Upper lobe of left lung (tissue), 6 donors: Measurements from ENCODE around the gene ATAT1. TPM values are rescaled to one million over a fixed set of nuclear protein-coding genes. Genes with fewer than 3 reads are reported as not detected.

ENCODE experiments used
- ATAC-seq, 2 donors: fragments of 200-7000 bp; cut with Tn5 transposase; one replicate each; pipeline ENCODE4 v1.9.1; 2022; ENCODE audit warnings: mild to moderate bottlenecking in 2 of 2, moderate library complexity in 2 of 2; ENCODE audit not compliant: low FRiP score in 2 of 2
- DNase-seq, 2 donors: peaks; one replicate each; pipeline ENCODE4 v3.0.0-alpha.2; 2019 to 2020
- H3K27ac ChIP-seq, 4 donors: fragments of 200-600 bp; sonication (generic); one replicate each; pipeline ENCODE4 v1.5.1; 2016 to 2019
- H3K27me3 ChIP-seq, 4 donors: fragments of 200-600 bp; sonication (generic); one replicate each; pipeline ENCODE4 v1.5.1; 2017 to 2019
- H3K36me3 ChIP-seq, 4 donors: fragments of 200-600 bp; sonication (generic); one replicate each; pipeline ENCODE4 v1.5.1; 2016 to 2019
- H3K4me1 ChIP-seq, 4 donors: fragments of 200-600 bp; sonication (generic); one replicate each; pipeline ENCODE4 v1.5.1; 2018 to 2019
- H3K4me3 ChIP-seq, 4 donors: fragments of 200-600 bp; sonication (generic); one replicate each; pipeline ENCODE4 v1.5.1; 2017 to 2019; ENCODE audit warnings: mild to moderate bottlenecking in 2 of 4, moderate library complexity in 1 of 4
- H3K9me3 ChIP-seq, 4 donors: fragments of 200-600 bp; sonication (generic); one replicate each; pipeline ENCODE4 v1.5.1; 2018 to 2019
- CTCF ChIP-seq, 6 experiments: fragments of 450-650 bp in 4 of 6; fragments of 200-600 bp in 2 of 6; sonication (generic) in 2 of 6; IDR thresholded peaks; one replicate each; pipeline ENCODE4 v1.5.1; 2016 to 2019; ENCODE audit warnings: antibody characterized with exemption in 6 of 6
- EP300 ChIP-seq, 4 donors: sonication (generic); formaldehyde crosslinking; IDR thresholded peaks; one replicate each; pipeline ENCODE4 v1.5.1; 2017; ENCODE audit warnings: antibody characterized with exemption in 4 of 4, control low read depth in 2 of 4
- POLR2A ChIP-seq, 4 donors: fragments of 450-650 bp; IDR thresholded peaks; one replicate each; pipeline ENCODE4 v1.5.1; 2016 to 2017; ENCODE audit warnings: antibody characterized with exemption in 4 of 4, mild to moderate bottlenecking in 2 of 4
- POLR2AphosphoS5 ChIP-seq, 2 donors: sonication (generic); formaldehyde crosslinking; IDR thresholded peaks; one replicate each; pipeline ENCODE4 v1.5.1; 2017; ENCODE audit warnings: antibody characterized with exemption in 2 of 2
- WGBS, 2 donors: methylation state at CpG; one replicate each; pipeline ENCODE4 v1.1.5; 2017 to 2018; 5-methylcytosine and 5-hydroxymethylcytosine counted together
- total RNA-seq, 6 donors: library from RNA; depleted of rRNA in 4 of 6; stranded (reverse); fragments of >200 nt in 4 of 6; gene quantifications; one replicate each; pipeline versions ENCODE4 v1.1.0 to v1.2.1, GENCODE V29; 2016 to 2021
- donor health status: DM: no; HTN: no; CAD: no; lungs with moderate emphysema.
- donor health status: DM: no; HTN: yes; CAD: no; lungs with severe emphysema.

The ATAT1 gene
- total RNA-seq, 6 donors from 2014 or later = 3.1 to 36.7 (median 6.2) TPM

GRCh38 chr6:30616811-30617564 is 9.7 kb upstream of the ATAT1 start, which contains the start of gene PPP1R10:
TSS of gene PPP1R10 (minus strand) at chr6:30617243. CDS start at chr6:30609944, 7,299 bp downstream.
- ATAC-seq (peak; percentile 94 to 97), DNase-seq (peak; percentile 96 to 99)
- H3K9me3 ChIP-seq = no peaks in the 10 kb centered on the region
- TF ChIP-seq EP300 (IDR thresholded peaks at IDR 0.05) (peak in 1 of 4 donors; percentile 73), POLR2A (IDR thresholded peaks at IDR 0.05) (peak; percentile 97 to 100 (median 99)), POLR2AphosphoS5 (IDR thresholded peaks at IDR 0.05) (peak; percentile 99 to 100), CTCF (IDR thresholded peaks at IDR 0.05) (no peak)
- H3K36me3 ChIP-seq = peaks cover 12 to 48% (median 27%) of the 10 kb centered on the region in 4 donors
- H3K27me3 ChIP-seq = no peaks in the 10 kb centered on the region
- peaks cover 37 to 45% (median 38%) of the 10 kb centered on the region in 4 donors for H3K4me1 ChIP-seq
- H3K27ac ChIP-seq = peak within 1 kb of the TSS; percentile 95 to 98 (median 96)
- H3K4me3 ChIP-seq = peak within 1 kb of the TSS; percentile 67 to 87 (median 78)
- WGBS, 2 donors = 0% methylated on average over 40 of the region's 40 CpGs

GRCh38 chr6:30617565-30618269 is 9.0 kb upstream of the ATAT1 start, which contains the start of gene MRPS18B:
TSS of gene MRPS18B (plus strand) at chr6:30617840. CDS start at chr6:30617866, 26 bp downstream.
- 0 to 1% methylated on average over 34 of the region's 34 CpGs for WGBS, 2 donors
- H3K4me1 ChIP-seq = peaks cover 30 to 38% (median 31%) of the 10 kb centered on the region in 4 donors

GRCh38 chr6:30618270-30618797 is 8.3 kb upstream of the ATAT1 start:
- TF ChIP-seq EP300 (IDR thresholded peaks at IDR 0.05) = no peak
- TF ChIP-seq CTCF (IDR thresholded peaks at IDR 0.05) = no peak
- no peak for TF ChIP-seq POLR2AphosphoS5 (IDR thresholded peaks at IDR 0.05)
- no peak for TF ChIP-seq POLR2A (IDR thresholded peaks at IDR 0.05)
- 4 to 8% methylated on average over 8 of the region's 8 CpGs for WGBS, 2 donors
- no peak for DNase-seq
- Histone ChIP-seq H3K36me3 (peaks cover 23 to 61% (median 35%) of the 10 kb centered on the region in 4 donors), H3K4me3 (peak overlapping the region; percentile 57 to 87 (median 70)), H3K27me3 (no peaks in the 10 kb centered on the region), H3K4me1 (peaks cover 23 to 31% (median 25%) of the 10 kb centered on the region in 4 donors), H3K9me3 (no peaks in the 10 kb centered on the region), H3K27ac (peak overlapping the region; percentile 95 to 98 (median 96))
- ATAC-seq = no peak

More at GRCh38 chr6:30617565-30618269, 9.0 kb upstream of the ATAT1 start, which contains the start of gene MRPS18B:
- ATAC-seq = peak; percentile 94 to 97
- Histone ChIP-seq H3K4me3 (peak within 1 kb of the TSS; percentile 67 to 87 (median 78)), H3K9me3 (no peaks in the 10 kb centered on the region), H3K36me3 (peaks cover 18 to 55% (median 31%) of the 10 kb centered on the region in 4 donors), H3K27ac (peak within 1 kb of the TSS; percentile 95 to 98 (median 96)), H3K27me3 (no peaks in the 10 kb centered on the region)
- peak; percentile 94 to 99 for DNase-seq
- TF ChIP-seq EP300 (IDR thresholded peaks at IDR 0.05) = peak in 1 of 4 donors; percentile 50
- peak; percentile 94 for TF ChIP-seq POLR2AphosphoS5 (IDR thresholded peaks at IDR 0.05)
- TF ChIP-seq POLR2A (IDR thresholded peaks at IDR 0.05) = peak in 3 of 4 donors; percentile 57 to 82 (median 61)
- peak in 2 of 6 experiments; percentile 7 to 15 for TF ChIP-seq CTCF (IDR thresholded peaks at IDR 0.05)

- 95 to 97% methylated on average over 11 of the region's 11 CpGs for WGBS, 2 donors
- Histone ChIP-seq H3K27ac (no peak overlapping the region), H3K9me3 (no peaks in the 10 kb centered on the region), H3K4me1 (peaks cover 11 to 19% (median 13%) of the 10 kb centered on the region in 4 donors), H3K4me3 (no peak overlapping the region), H3K27me3 (no peaks in the 10 kb centered on the region), H3K36me3 (peaks cover 23 to 65% (median 46%) of the 10 kb centered on the region in 4 donors)
- ATAC-seq = no peak
- no peak for DNase-seq
- TF ChIP-seq POLR2AphosphoS5 (IDR thresholded peaks at IDR 0.05) (no peak), POLR2A (IDR thresholded peaks at IDR 0.05) (no peak), EP300 (IDR thresholded peaks at IDR 0.05) (no peak), CTCF (IDR thresholded peaks at IDR 0.05) (no peak)
Measured at GRCh38 chr6:30619561-30619960, 7.1 kb upstream of the ATAT1 start.
